GM21576 (cell line): ENCODE results near the gene FAM107B.

Source experiments
- ATAC-seq: cut with Tn5 transposase; IDR thresholded peaks from one replicate; pipeline ENCODE4 v1.9.1; 2021; ENCODE audit warnings: mild to moderate bottlenecking, moderate library complexity; ENCODE audit not compliant: unreplicated experiment

FAM107B gene

DNA sequence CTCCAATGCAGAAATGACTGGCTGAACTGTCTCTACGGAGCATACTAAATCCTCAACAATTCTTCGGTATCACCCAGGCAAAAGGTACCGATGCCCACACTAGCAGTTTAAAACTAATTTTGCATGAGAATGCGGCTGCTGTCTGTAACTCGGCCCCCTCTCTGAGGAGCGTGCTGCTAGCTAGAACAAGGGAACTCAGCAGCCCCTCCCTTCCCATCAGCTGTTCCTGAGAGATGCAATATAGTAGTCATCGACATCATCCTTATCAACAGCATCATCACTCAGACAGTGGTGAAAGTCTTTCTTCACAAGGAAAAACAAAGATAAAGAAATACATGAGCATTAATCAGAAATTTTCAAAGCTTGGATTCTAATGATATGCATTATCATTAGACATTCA, 254.9 kb downstream of the FAM107B start:
- no peak for ATAC-seq

GRCh38 chr10:14518149-14518548, 256.5 kb downstream of the FAM107B start:
- ATAC-seq = no peak

- ATAC-seq = no peak
Measured at GRCh38 chr10:14513123-14513522, 261.6 kb downstream of the FAM107B start.

GRCh38 chr10:14510346-14510745, 264.4 kb downstream of the FAM107B start:
- ATAC-seq = no peak

GRCh38 chr10:14508725-14509124, 266.0 kb downstream of the FAM107B start:
- no peak for ATAC-seq

- no peak for ATAC-seq
Measured at GRCh38 chr10:14507781-14508180, 266.9 kb downstream of the FAM107B start.

- no peak for ATAC-seq
Measured at GRCh38 chr10:14507176-14507575, 267.5 kb downstream of the FAM107B start.

GRCh38 chr10:14502431-14502830, 272.3 kb downstream of the FAM107B start:
- ATAC-seq = no peak

DNA sequence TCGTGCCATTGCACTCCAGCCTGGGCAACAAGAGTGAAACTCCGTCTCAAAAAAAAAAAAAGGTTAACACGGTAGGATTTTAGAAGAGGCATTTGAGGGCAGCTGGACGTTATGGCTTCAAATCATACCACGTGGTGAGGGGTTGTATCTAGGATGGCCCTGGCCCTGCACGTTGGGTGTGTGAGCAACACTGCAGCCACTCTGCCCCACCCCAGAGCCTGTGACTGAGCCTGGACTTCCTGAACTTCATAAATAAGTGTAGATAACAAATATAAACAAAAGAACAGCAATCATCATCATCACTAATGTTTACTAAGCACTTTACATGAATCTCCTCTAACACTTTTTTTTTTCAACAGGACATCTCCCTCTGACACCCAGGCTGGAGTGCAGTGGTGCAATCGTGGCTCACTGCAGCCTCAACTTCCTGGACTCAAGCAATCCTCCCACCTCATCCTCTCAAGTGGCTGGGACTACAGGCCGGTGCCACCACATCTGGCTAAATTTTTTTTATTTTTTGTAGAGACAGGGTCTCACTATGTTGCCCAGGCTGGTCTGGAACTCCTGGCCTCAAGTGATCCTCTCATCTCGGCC, 274.4 kb downstream of the FAM107B start:
- ATAC-seq = no peak

DNA sequence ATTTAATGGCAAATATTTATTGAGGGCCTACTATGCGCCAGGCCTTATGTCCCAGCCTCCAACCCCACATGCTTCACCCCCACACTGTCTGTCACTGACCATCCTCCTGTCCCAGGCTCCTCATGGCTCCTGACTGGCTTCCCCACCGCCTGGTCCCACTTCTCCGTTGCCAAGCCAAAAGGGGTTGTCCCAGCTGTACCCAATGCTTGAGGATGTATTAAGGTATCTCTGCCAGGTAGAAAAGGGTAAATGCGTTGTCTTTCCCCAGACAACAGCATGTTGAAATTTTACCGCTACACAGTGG, 275.1 kb downstream of the FAM107B start:
- ATAC-seq = no peak

DNA sequence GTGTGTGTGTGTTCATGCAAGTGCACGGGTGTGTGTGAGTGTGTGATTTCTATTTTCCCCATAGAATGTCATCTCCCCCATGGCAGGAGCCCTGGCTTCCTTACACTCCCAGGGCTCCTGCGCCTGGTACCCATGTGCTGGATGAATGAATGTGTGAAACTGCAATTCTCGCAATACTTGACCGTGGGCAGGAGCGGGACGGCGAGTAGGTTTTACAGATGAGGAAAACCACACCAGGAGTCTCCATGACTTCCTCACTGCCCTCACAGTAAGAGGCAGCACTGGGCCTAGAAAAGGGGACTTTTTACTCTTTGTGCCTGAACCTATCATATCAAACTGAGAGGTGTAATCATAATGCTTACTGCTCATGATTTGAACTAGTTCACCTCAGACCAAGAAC, 276.4 kb downstream of the FAM107B start:
- ATAC-seq = no peak

GRCh38 chr10:14491811-14492210, 282.9 kb downstream of the FAM107B start:
- no peak for ATAC-seq

GRCh38 chr10:14489522-14490177, 285.0 kb downstream of the FAM107B start:
- no peak for ATAC-seq

- ATAC-seq = no peak
Measured at GRCh38 chr10:14487488-14487883, 287.2 kb downstream of the FAM107B start.

GRCh38 chr10:14486777-14487487, 287.8 kb downstream of the FAM107B start:
- no peak for ATAC-seq

- no peak for ATAC-seq
Measured at GRCh38 chr10:14485986-14486385, 288.7 kb downstream of the FAM107B start.

DNA sequence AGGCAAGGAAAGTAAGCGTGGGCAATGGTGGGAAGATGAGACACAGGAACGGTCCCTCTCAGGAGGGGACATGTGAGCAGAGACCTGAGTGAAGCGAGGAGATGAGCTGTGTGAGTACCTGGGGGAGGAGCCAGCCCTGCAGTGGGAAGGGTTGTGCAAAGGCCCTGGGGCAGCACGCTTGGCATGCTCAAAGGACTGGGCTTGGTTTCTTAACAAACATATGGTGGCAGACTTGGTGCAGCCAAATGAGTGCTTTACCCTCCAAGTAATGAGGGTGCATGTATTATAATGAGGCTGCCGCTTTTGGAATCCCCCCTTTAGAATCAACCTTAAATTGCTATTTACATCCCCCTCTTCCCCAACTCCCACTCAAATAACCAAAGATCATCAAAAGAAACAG, 291.3 kb downstream of the FAM107B start:
- ATAC-seq = no peak

- ATAC-seq = no peak
Measured at GRCh38 chr10:14481752-14482151, 292.9 kb downstream of the FAM107B start.

GRCh38 chr10:14481014-14481413, 293.7 kb downstream of the FAM107B start:
- ATAC-seq = no peak

- no peak for ATAC-seq
Measured at GRCh38 chr10:14478604-14479003, 296.1 kb downstream of the FAM107B start.

DNA sequence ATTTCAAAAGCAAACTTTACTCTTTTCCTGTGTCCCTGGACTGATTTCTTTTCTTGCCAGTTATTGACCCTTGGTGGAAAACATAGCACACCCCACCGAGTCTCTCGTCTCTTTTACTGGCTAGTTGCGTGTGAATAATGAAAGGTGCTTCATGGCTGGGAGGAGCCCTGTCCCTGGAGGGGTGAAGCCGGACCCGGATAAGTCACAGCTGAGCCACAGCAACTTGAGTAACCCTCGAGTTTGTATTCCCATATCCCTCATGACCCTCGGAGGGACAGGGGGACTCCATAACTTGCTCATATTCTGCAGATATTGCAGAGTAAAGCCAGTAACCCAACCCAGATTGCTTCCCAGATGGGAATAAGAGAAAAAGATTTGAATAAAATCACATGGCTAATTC, 296.5 kb downstream of the FAM107B start:
- no peak for ATAC-seq

DNA sequence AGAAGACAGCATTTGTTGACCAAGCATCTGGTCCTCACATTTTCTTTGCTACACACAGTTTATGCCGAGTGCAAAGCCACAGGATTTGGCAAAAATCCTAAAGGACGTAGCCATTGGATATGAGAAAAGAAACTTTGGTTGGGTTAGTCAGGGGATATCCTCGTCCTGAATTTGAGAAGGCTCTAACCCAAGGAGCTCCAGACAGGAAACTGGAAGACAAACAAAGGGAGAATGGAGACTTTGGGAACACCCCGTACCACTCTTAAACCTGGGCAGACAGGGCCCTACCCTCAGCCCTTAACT, 297.3 kb downstream of the FAM107B start:
- no peak for ATAC-seq
